Measurements from ENCODE around the gene GPN1.
"Not testable (repeated sequence)": the region's sequence is repeated elsewhere in the genome, so short reads cannot be mapped to it uniquely, and the experiment has no call there.

The GPN1 gene

GRCh38 chr2:27627963-27628766 is 685 bp upstream of the GPN1 start:
- no peak for DNase-seq (ENCODE audit: low read depth, low spot score)

GRCh38 chr2:27630257-27630656 is 1.4 kb downstream of the GPN1 start:
- not testable (repeated sequence) for DNase-seq (ENCODE audit: low read depth, low spot score)

GRCh38 chr2:27634291-27634690 is 5.4 kb downstream of the GPN1 start:
- no peak for DNase-seq (ENCODE audit: low read depth, low spot score)

- no peak for DNase-seq (ENCODE audit: low read depth, low spot score)
Observed at GRCh38 chr2:27636766-27637165, 7.9 kb downstream of the GPN1 start.

GRCh38 chr2:27638037-27638637 is 9.3 kb downstream of the GPN1 start:
- no peak for DNase-seq (ENCODE audit: low read depth, low spot score)

GRCh38 chr2:27638709-27639108 is 9.9 kb downstream of the GPN1 start:
- no peak for DNase-seq (ENCODE audit: low read depth, low spot score)

GRCh38 chr2:27640722-27641245 is 11.9 kb downstream of the GPN1 start:
- no peak for DNase-seq (ENCODE audit: low read depth, low spot score)

- DNase-seq (ENCODE audit: low read depth, low spot score) = no peak
Observed at GRCh38 chr2:27645197-27645596, 16.3 kb downstream of the GPN1 start.

- DNase-seq (ENCODE audit: low read depth, low spot score) = no peak
Observed at GRCh38 chr2:27647289-27647688, 18.4 kb downstream of the GPN1 start.

- no peak for DNase-seq (ENCODE audit: low read depth, low spot score)
Observed at GRCh38 chr2:27647737-27648136, 18.9 kb downstream of the GPN1 start.

- no peak for DNase-seq (ENCODE audit: low read depth, low spot score)
Observed at GRCh38 chr2:27651056-27651455, 22.2 kb downstream of the GPN1 start.

- no peak for DNase-seq (ENCODE audit: low read depth, low spot score)
Observed at GRCh38 chr2:27652341-27652740, 23.5 kb downstream of the GPN1 start.

GRCh38 chr2:27652790-27653189 is 23.9 kb downstream of the GPN1 start:
- no peak for DNase-seq (ENCODE audit: low read depth, low spot score)

- no peak for DNase-seq (ENCODE audit: low read depth, low spot score)
Observed at GRCh38 chr2:27653397-27653796, 24.5 kb downstream of the GPN1 start.

- DNase-seq (ENCODE audit: low read depth, low spot score) = no peak
Observed at GRCh38 chr2:27655155-27655951, 26.5 kb downstream of the GPN1 start.

- no peak for DNase-seq (ENCODE audit: low read depth, low spot score)
Observed at GRCh38 chr2:27661371-27661770, 32.5 kb downstream of the GPN1 start.

- DNase-seq (ENCODE audit: low read depth, low spot score) = peak; percentile 35
Observed at GRCh38 chr2:27663285-27664153, 34.7 kb downstream of the GPN1 start, which contains the start of the genes SLC4A1AP and SUPT7L. SLC4A1AP (plus strand) TSS chr2:27663889; CDS start chr2:27663915, 26 bp downstream. SUPT7L (minus strand) TSS chr2:27663614; CDS start chr2:27662192, 1,422 bp downstream.

GRCh38 chr2:27664154-27664574 is 35.3 kb downstream of the GPN1 start:
- DNase-seq (ENCODE audit: low read depth, low spot score) = no peak

GRCh38 chr2:27664622-27665363 is 35.9 kb downstream of the GPN1 start:
- DNase-seq (ENCODE audit: low read depth, low spot score) = no peak

GRCh38 chr2:27667446-27667845 is 38.6 kb downstream of the GPN1 start:
- DNase-seq (ENCODE audit: low read depth, low spot score) = no peak

Measured in activated naive CD8-positive, alpha-beta T cell treated with anti-CD3 and anti-CD28 coated beads, Interleukin-2, amount 50 U/mL, for 16 hours (primary cell).